ENCODE measurements around the gene CMIP.

CMIP gene

DNA sequence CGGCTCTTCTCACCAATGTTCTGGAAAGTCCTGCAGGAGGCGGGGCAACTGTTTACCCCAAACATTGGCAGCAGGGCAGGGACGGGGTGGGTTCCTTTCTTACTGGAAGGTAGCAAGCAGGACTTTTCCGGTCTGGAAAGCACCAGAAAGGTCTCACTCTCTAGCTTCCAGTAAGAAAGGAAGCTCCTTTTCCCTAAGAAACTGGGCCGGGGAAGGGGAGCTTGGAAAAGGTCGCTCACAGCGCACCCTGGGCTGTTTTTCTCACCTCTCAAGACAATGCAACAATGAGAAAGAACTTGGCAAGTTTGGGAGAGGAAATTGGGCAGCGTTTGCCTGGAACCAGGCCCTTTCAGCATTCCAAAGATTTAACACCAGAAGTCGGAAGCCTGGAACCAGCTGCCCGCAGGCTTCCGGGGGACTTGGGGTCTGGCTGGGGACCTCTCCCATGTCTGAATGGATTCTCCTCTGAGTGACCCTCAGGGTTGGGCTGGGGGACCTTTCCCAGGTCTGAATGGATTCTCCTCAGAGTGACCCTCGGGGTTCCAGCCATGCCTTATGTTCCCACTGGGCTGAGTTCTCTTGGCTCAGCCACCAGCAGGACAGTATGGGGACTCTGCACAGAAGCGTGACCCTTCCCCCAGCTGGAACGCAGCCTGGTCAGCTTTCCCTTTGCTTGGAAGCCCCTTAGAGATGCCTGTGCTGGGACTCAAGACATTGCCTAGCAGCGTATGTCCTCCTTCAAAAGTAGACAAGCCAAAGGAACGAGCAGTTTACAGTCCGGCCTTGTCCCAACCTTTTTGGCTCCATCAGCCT is 167.9 kb downstream of the CMIP start:
- Mint-ChIP-seq H3K27ac (no peak overlapping the region), H3K4me1 (ENCODE audit: low read depth) (peaks cover 11% of the 10 kb centered on the region), H3K9me3 (no peaks in the 10 kb centered on the region), H3K36me3 (ENCODE audit: low read depth) (peaks cover 12% of the 10 kb centered on the region), H3K4me3 (no peak overlapping the region), H3K27me3 (ENCODE audit: low read depth) (no peaks in the 10 kb centered on the region)
- no peak for DNase-seq (ENCODE audit: low spot score)

GRCh38 chr16:81614171-81614570 is 169.6 kb downstream of the CMIP start:
- no peaks in the 10 kb centered on the region for H3K27me3 Mint-ChIP-seq (ENCODE audit: low read depth)
- no peak for DNase-seq (ENCODE audit: low spot score)
- H3K36me3 Mint-ChIP-seq (ENCODE audit: low read depth), result peaks cover 15% of the 10 kb centered on the region
- H3K4me1 Mint-ChIP-seq (ENCODE audit: low read depth), result peaks cover 12% of the 10 kb centered on the region
- no peak overlapping the region for H3K27ac Mint-ChIP-seq
- H3K4me3 Mint-ChIP-seq, result no peak overlapping the region
- no peaks in the 10 kb centered on the region for H3K9me3 Mint-ChIP-seq

DNA sequence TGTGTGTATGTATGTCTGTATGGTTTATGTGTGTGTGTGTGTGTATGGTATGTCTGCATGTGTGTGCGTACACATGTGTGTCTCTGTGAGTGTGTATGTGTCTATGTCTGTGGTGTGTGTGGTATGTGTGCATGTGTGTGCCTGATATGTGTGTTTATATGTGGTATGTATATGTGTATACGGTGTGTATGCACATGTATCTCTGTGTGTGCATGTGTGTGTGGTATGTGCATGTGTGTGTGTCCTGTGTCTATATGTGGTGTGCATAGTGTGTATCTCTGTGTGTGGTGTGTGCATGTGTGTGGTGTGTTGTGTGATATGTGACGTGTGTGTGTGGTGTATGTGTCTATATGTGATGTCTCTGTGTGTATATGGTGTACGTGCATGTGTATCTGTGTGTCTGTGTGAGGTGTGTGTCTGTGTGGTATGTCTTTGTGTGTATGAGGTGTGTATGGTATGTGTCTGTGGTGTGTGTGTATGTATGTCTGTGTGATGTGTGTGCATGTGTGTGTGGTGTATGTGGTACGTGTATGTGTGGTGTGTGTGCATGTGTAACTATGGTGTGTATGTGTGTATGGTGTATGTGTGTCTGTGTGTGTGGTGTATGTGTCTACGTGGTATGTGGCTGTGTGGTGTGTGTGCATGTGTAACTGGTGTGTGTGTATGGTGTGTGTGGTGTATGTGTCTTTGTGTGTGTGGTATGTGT is 170.2 kb downstream of the CMIP start:
- H3K36me3 Mint-ChIP-seq (ENCODE audit: low read depth), result peaks cover 14% of the 10 kb centered on the region
- no peak overlapping the region for H3K27ac Mint-ChIP-seq
- H3K9me3 Mint-ChIP-seq, result no peaks in the 10 kb centered on the region
- no peaks in the 10 kb centered on the region for H3K27me3 Mint-ChIP-seq (ENCODE audit: low read depth)
- peaks cover 12% of the 10 kb centered on the region for H3K4me1 Mint-ChIP-seq (ENCODE audit: low read depth)
- DNase-seq (ENCODE audit: low spot score), result no peak
- H3K4me3 Mint-ChIP-seq, result no peak overlapping the region

- peaks cover 12% of the 10 kb centered on the region for H3K4me1 Mint-ChIP-seq (ENCODE audit: low read depth)
- H3K27me3 Mint-ChIP-seq (ENCODE audit: low read depth), result no peaks in the 10 kb centered on the region
- peaks cover 14% of the 10 kb centered on the region for H3K36me3 Mint-ChIP-seq (ENCODE audit: low read depth)
- no peaks in the 10 kb centered on the region for H3K9me3 Mint-ChIP-seq
- H3K4me3 Mint-ChIP-seq, result no peak overlapping the region
- DNase-seq (ENCODE audit: low spot score), result no peak
- H3K27ac Mint-ChIP-seq, result no peak overlapping the region
Observed at GRCh38 chr16:81615411-81615810, 170.8 kb downstream of the CMIP start.

DNA sequence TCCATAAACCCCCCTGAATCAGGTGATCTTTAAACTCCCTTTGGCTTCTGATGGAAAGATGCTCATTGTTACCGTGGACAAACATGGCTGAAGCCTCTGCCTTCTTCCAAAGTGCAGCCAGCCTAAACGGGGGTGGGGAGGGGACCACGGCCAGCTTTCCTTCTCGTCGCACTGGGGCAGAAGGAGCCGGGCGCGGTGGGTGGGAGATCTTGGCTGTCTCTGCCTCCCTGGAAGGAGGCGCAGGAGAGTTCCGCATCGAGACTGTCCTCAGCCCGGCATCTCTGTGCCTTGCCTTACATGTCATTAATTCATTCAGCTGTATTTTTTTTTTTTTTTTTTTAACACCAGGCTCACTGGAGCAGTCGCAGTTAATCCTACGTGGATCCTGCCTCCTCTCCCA is 171.2 kb downstream of the CMIP start:
- Mint-ChIP-seq H3K9me3 (no peaks in the 10 kb centered on the region), H3K36me3 (ENCODE audit: low read depth) (peaks cover 14% of the 10 kb centered on the region), H3K4me1 (ENCODE audit: low read depth) (peaks cover 12% of the 10 kb centered on the region), H3K4me3 (peak overlapping the region; percentile 44), H3K27me3 (ENCODE audit: low read depth) (no peaks in the 10 kb centered on the region), H3K27ac (peak overlapping the region; percentile 85)
- no peak for DNase-seq (ENCODE audit: low spot score)

- no peaks in the 10 kb centered on the region for H3K9me3 Mint-ChIP-seq
- H3K4me3 Mint-ChIP-seq, result peak overlapping the region; percentile 44
- DNase-seq (ENCODE audit: low spot score), result peak; percentile 83
- peaks cover 12% of the 10 kb centered on the region for H3K4me1 Mint-ChIP-seq (ENCODE audit: low read depth)
- peaks cover 14% of the 10 kb centered on the region for H3K36me3 Mint-ChIP-seq (ENCODE audit: low read depth)
- no peaks in the 10 kb centered on the region for H3K27me3 Mint-ChIP-seq (ENCODE audit: low read depth)
- H3K27ac Mint-ChIP-seq, result peak overlapping the region; percentile 85
Observed at GRCh38 chr16:81616321-81617020, 171.9 kb downstream of the CMIP start.

- peaks cover 12% of the 10 kb centered on the region for H3K4me1 Mint-ChIP-seq (ENCODE audit: low read depth)
- no peak for DNase-seq (ENCODE audit: low spot score)
- H3K27ac Mint-ChIP-seq, result peak overlapping the region; percentile 85
- H3K9me3 Mint-ChIP-seq, result no peaks in the 10 kb centered on the region
- peak overlapping the region; percentile 44 for H3K4me3 Mint-ChIP-seq
- H3K36me3 Mint-ChIP-seq (ENCODE audit: low read depth), result peaks cover 14% of the 10 kb centered on the region
- no peaks in the 10 kb centered on the region for H3K27me3 Mint-ChIP-seq (ENCODE audit: low read depth)
Observed at GRCh38 chr16:81617021-81617346, 172.4 kb downstream of the CMIP start.

DNA sequence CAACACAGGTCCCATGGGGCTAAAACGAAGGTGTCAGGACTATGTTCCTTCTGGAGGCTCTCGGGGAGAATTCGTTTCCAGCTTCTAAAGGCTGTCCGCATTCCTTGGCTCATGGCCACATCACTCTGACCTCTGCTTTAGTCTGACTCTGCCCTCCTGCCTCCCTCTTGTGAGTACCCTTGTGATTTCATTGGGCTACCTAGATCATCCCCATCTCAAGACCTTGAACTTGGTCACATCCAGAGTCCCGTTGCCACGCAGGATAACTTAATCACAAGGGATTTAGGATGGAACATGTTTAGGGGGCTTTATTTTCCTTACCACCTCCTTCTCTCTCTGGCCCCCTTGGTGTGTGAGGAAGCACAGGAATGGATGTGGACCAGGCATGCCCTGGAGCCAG is 173.6 kb downstream of the CMIP start:
- Mint-ChIP-seq H3K9me3 (no peaks in the 10 kb centered on the region), H3K36me3 (ENCODE audit: low read depth) (peaks cover 14% of the 10 kb centered on the region), H3K27ac (no peak overlapping the region), H3K4me3 (no peak overlapping the region), H3K4me1 (ENCODE audit: low read depth) (peaks cover 12% of the 10 kb centered on the region), H3K27me3 (ENCODE audit: low read depth) (no peaks in the 10 kb centered on the region)
- DNase-seq (ENCODE audit: low spot score), result no peak

DNA sequence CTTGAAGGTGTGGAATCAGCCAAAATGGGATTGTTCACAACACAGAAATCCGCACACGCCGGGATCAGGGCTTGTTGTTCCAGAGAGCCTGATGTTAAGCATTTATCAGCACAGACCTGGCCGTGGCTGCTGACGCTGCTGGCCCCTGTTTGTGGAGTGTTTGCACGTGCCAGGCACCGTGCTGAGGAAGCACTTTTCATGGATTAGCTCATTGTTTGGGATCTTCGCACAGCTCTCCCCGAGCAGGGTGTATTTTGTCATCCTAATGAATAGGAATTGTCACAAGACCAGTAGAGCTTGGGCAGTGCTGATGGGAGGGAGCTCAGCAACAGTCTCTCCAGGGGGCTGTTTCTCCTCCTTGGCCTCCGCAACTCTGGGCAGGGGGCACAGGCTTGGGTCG is 174.1 kb downstream of the CMIP start:
- Mint-ChIP-seq H3K4me3 (no peak overlapping the region), H3K27ac (no peak overlapping the region), H3K36me3 (ENCODE audit: low read depth) (peaks cover 15% of the 10 kb centered on the region), H3K27me3 (ENCODE audit: low read depth) (no peaks in the 10 kb centered on the region), H3K4me1 (ENCODE audit: low read depth) (peaks cover 14% of the 10 kb centered on the region), H3K9me3 (no peaks in the 10 kb centered on the region)
- DNase-seq (ENCODE audit: low spot score), result no peak

DNA sequence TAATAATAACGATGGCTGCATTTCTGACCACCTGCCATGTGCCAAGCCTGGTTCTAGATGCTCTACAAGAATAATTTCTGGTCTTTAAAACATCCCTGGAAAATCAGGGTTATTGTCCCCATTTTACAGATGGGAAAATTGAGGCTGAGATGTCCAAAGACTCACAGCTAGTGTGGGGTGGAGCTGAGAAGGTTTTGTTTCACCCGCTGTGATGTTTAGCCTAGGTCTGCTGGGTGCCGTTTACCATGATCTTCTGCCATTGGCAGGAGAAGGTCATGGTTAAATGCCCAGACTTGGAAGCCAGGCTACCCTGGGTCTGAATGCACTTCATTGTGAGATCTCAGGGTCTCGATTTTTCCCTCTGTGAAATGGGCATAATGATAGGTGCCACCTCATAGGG is 175.4 kb downstream of the CMIP start:
- no peak overlapping the region for H3K27ac Mint-ChIP-seq
- no peak overlapping the region for H3K4me3 Mint-ChIP-seq
- H3K9me3 Mint-ChIP-seq, result no peaks in the 10 kb centered on the region
- H3K4me1 Mint-ChIP-seq (ENCODE audit: low read depth), result peaks cover 15% of the 10 kb centered on the region
- H3K36me3 Mint-ChIP-seq (ENCODE audit: low read depth), result peaks cover 18% of the 10 kb centered on the region
- no peaks in the 10 kb centered on the region for H3K27me3 Mint-ChIP-seq (ENCODE audit: low read depth)
- DNase-seq (ENCODE audit: low spot score), result no peak

- Mint-ChIP-seq H3K4me1 (ENCODE audit: low read depth) (peaks cover 17% of the 10 kb centered on the region), H3K27me3 (ENCODE audit: low read depth) (no peaks in the 10 kb centered on the region), H3K36me3 (ENCODE audit: low read depth) (peaks cover 18% of the 10 kb centered on the region), H3K9me3 (no peaks in the 10 kb centered on the region), H3K4me3 (no peak overlapping the region), H3K27ac (no peak overlapping the region)
- DNase-seq (ENCODE audit: low spot score), result no peak
Observed at GRCh38 chr16:81620796-81621195, 176.2 kb downstream of the CMIP start.

GRCh38 chr16:81621496-81621895 is 176.9 kb downstream of the CMIP start:
- Mint-ChIP-seq H3K27me3 (ENCODE audit: low read depth) (no peaks in the 10 kb centered on the region), H3K4me3 (no peak overlapping the region), H3K4me1 (ENCODE audit: low read depth) (peaks cover 14% of the 10 kb centered on the region), H3K27ac (no peak overlapping the region), H3K36me3 (ENCODE audit: low read depth) (peaks cover 18% of the 10 kb centered on the region), H3K9me3 (no peaks in the 10 kb centered on the region)
- DNase-seq (ENCODE audit: low spot score), result no peak

- Mint-ChIP-seq H3K27me3 (ENCODE audit: low read depth) (no peaks in the 10 kb centered on the region), H3K27ac (peak overlapping the region; percentile 14), H3K4me1 (ENCODE audit: low read depth) (peaks cover 6% of the 10 kb centered on the region), H3K36me3 (ENCODE audit: low read depth) (peaks cover 8% of the 10 kb centered on the region), H3K4me3 (no peak overlapping the region), H3K9me3 (no peaks in the 10 kb centered on the region)
- peak; percentile 36 for DNase-seq (ENCODE audit: low spot score)
Observed at GRCh38 chr16:81623365-81624102, 178.9 kb downstream of the CMIP start.

- Mint-ChIP-seq H3K9me3 (no peaks in the 10 kb centered on the region), H3K4me3 (no peak overlapping the region), H3K27me3 (ENCODE audit: low read depth) (no peaks in the 10 kb centered on the region), H3K36me3 (ENCODE audit: low read depth) (peaks cover 4% of the 10 kb centered on the region), H3K27ac (no peak overlapping the region), H3K4me1 (ENCODE audit: low read depth) (peaks cover 6% of the 10 kb centered on the region)
- DNase-seq (ENCODE audit: low spot score), result no peak
Observed at GRCh38 chr16:81624403-81624759, 179.8 kb downstream of the CMIP start.

All from T-helper 2 cell treated with Interferon-gamma antibody and Interleukin-4, amounts not matched to agents 5 μg/mL and 100 μg/mL, for 36 hours (primary cell).